Chondrocyte (in vitro differentiated cells): ENCODE data around the gene ST8SIA5. TPM values are rescaled to one million over a fixed set of nuclear protein-coding genes. Genes with fewer than 3 reads are reported as not detected.
A peak's percentile ranks its signal among the peaks of the same experiment; 100 is the strongest.

Experiments used
- DNase-seq: peaks from one replicate; pipeline ENCODE4 v3.0.0; 2021; ENCODE audit warnings: mixed read lengths, low spot score
- H3K27ac Mint-ChIP-seq: one replicate; pipeline ENCODE4 v1.8.0; 2021; ENCODE audit warnings: mild to moderate bottlenecking, moderate library complexity, mixed read lengths; ENCODE audit not compliant: unreplicated experiment
- H3K27me3 Mint-ChIP-seq: 2 replicates; pipeline ENCODE4 v1.8.0; 2021; ENCODE audit warnings: low read depth, mixed read lengths
- H3K36me3 Mint-ChIP-seq: 2 replicates; pipeline ENCODE4 v1.8.0; 2021; ENCODE audit warnings: low read depth, mixed read lengths
- H3K4me1 Mint-ChIP-seq: 2 replicates; pipeline ENCODE4 v1.8.0; 2021; ENCODE audit warnings: low read depth, mild to moderate bottlenecking, mixed read lengths
- H3K4me3 Mint-ChIP-seq: one replicate; pipeline ENCODE4 v1.8.0; 2021; ENCODE audit warnings: mild to moderate bottlenecking, moderate library complexity, mixed read lengths; ENCODE audit not compliant: unreplicated experiment
- H3K9me3 Mint-ChIP-seq: 2 replicates; pipeline ENCODE4 v1.8.0; 2021; ENCODE audit warnings: low read depth, mixed read lengths
- total RNA-seq: library from RNA; stranded (reverse); gene quantifications from 3 replicates; pipeline ENCODE4 v1.2.1, GENCODE V29; 2021
- TF ChIP-seq, protein P1 (sequence below): fragments of 200-600 bp; sonication (generic); IDR thresholded peaks from 2 replicates; pipeline ENCODE4 v1.5.0; 2021; ENCODE audit warnings: antibody characterized with exemption, mild to moderate bottlenecking, moderate library complexity

Gene ST8SIA5
- total RNA-seq, 1 donor from 2014 or later: 0.25 TPM

DNA sequence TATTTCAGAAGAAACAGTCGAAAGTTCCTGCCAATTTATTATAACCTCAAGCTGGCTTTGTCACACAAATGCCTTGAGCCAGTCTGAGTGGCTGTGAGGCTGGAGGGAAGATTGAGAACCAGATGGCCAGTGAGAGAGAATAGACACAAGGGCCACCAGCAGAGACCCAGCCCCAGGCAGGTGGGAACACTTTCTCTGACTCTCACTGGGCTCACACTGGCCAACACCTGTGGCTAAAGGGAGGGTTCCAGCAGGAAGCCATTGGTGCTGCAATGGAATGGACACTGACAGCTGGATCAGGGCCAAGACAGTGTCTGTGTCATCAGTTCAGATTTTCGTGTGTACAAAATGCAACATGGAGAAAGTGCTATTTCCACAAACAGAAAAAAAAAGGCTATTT, 129.7 kb downstream of the ST8SIA5 start:
- H3K4me1 Mint-ChIP-seq: no peaks in the 10 kb centered on the region
- H3K27ac Mint-ChIP-seq: no peak overlapping the region
- TF ChIP-seq, protein P1, sequence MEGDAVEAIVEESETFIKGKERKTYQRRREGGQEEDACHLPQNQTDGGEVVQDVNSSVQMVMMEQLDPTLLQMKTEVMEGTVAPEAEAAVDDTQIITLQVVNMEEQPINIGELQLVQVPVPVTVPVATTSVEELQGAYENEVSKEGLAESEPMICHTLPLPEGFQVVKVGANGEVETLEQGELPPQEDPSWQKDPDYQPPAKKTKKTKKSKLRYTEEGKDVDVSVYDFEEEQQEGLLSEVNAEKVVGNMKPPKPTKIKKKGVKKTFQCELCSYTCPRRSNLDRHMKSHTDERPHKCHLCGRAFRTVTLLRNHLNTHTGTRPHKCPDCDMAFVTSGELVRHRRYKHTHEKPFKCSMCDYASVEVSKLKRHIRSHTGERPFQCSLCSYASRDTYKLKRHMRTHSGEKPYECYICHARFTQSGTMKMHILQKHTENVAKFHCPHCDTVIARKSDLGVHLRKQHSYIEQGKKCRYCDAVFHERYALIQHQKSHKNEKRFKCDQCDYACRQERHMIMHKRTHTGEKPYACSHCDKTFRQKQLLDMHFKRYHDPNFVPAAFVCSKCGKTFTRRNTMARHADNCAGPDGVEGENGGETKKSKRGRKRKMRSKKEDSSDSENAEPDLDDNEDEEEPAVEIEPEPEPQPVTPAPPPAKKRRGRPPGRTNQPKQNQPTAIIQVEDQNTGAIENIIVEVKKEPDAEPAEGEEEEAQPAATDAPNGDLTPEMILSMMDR: no peak
- DNase-seq: no peak
- no peak overlapping the region for H3K4me3 Mint-ChIP-seq
- H3K27me3 Mint-ChIP-seq: peaks cover 40% of the 10 kb centered on the region
- no peaks in the 10 kb centered on the region for H3K36me3 Mint-ChIP-seq
- H3K9me3 Mint-ChIP-seq: no peaks in the 10 kb centered on the region

DNA sequence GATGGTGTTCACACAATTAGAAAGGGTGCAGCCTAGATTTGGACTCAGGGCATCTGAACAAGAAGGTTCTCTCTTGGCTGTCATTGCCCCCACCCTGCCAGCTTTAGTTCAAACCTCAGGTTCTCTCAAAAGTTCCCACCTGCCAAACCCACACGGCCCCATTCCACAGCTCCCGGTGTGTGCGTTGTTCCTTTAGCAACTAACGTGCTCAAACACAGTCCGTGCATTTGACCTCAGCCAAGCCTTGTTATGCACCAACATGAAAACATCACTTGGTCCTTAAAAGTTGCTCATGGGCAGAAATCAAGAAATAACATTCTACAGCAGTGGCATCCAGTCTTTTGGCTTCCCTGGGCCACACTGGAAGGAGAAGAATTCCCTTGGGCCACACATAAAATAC, 131.8 kb downstream of the ST8SIA5 start:
- no peak overlapping the region for H3K4me3 Mint-ChIP-seq
- H3K27me3 Mint-ChIP-seq: peaks cover 45% of the 10 kb centered on the region
- no peaks in the 10 kb centered on the region for H3K4me1 Mint-ChIP-seq
- no peak for DNase-seq
- no peaks in the 10 kb centered on the region for H3K36me3 Mint-ChIP-seq
- H3K9me3 Mint-ChIP-seq: no peaks in the 10 kb centered on the region
- no peak overlapping the region for H3K27ac Mint-ChIP-seq
- TF ChIP-seq, protein P1: no peak

DNA sequence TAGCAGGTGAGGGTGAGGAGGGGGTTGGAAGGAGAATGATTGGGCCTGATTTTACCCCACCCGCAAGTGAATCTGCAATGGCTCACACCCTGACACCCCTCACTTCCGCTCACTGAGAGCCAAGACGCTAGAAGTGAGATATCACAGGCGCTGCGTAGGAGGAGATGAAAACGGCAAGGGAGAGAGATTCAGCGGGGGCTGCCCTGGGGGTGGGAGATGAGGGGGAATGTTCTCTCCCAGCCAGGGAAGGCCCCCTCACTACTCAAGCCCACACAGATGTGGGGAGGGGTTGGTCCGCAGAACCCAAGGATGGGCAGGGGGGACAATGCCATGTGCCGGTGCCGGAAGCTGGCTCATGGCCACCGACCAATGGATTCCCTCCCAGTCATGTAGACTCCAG, 132.7 kb downstream of the ST8SIA5 start:
- H3K4me3 Mint-ChIP-seq: no peak overlapping the region
- TF ChIP-seq, protein P1: no peak
- H3K27ac Mint-ChIP-seq: no peak overlapping the region
- no peak for DNase-seq
- no peaks in the 10 kb centered on the region for H3K4me1 Mint-ChIP-seq
- no peaks in the 10 kb centered on the region for H3K36me3 Mint-ChIP-seq
- no peaks in the 10 kb centered on the region for H3K9me3 Mint-ChIP-seq
- peaks cover 51% of the 10 kb centered on the region for H3K27me3 Mint-ChIP-seq

DNA sequence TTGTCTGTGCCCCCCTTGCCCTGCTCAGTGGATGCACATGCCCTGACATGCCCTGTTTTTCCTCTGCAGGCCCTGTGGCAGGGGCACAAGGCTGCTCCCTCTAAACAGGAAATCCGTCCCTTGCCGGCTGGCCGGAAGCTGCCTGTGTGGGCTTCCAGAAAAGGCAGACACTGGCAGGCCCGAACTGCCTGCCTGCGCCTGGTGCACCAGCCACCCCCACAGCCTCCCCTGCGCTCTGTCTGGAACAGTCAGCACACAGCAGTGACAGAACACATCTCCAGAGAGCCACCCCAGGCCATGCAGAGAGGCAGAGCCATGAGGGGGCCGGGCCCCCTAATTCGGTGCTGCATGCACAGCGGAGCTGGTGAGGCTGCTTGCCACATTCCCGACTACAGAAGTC, 133.3 kb downstream of the ST8SIA5 start:
- H3K4me1 Mint-ChIP-seq: no peaks in the 10 kb centered on the region
- H3K4me3 Mint-ChIP-seq: no peak overlapping the region
- no peak overlapping the region for H3K27ac Mint-ChIP-seq
- no peak for DNase-seq
- TF ChIP-seq, protein P1: no peak
- H3K36me3 Mint-ChIP-seq: no peaks in the 10 kb centered on the region
- H3K9me3 Mint-ChIP-seq: no peaks in the 10 kb centered on the region
- H3K27me3 Mint-ChIP-seq: peaks cover 52% of the 10 kb centered on the region

DNA sequence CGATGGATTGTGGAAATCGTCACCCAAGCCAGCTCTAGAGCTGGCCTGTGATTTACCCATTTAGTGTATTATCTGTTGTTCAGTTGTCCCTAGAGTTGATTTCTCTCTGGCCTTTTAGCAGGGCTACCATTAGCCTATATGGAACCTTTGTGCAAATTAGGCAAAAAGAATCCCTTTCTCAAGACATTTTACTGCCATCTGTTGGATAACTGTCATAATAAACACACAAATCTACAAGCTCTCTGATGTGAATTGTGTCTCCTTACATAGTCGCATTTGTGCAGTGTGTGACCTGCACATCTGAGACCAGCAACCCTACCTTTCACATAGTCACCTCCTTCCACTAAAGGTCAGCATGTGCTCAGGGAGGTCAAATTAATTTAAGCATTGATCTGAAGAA, 133.9 kb downstream of the ST8SIA5 start:
- TF ChIP-seq, protein P1: peak; percentile 79
- peaks cover 53% of the 10 kb centered on the region for H3K27me3 Mint-ChIP-seq
- H3K4me1 Mint-ChIP-seq: no peaks in the 10 kb centered on the region
- H3K4me3 Mint-ChIP-seq: no peak overlapping the region
- no peaks in the 10 kb centered on the region for H3K36me3 Mint-ChIP-seq
- DNase-seq: no peak
- no peak overlapping the region for H3K27ac Mint-ChIP-seq
- H3K9me3 Mint-ChIP-seq: no peaks in the 10 kb centered on the region
